NK-92 (cell line): Measurements from ENCODE around the gene HDAC8.

Experiments used
- DNase-seq: peaks from one replicate; lab custom pipeline; 2025; ENCODE audit not compliant: unreplicated experiment; lab: John Stamatoyannopoulos, UW

The HDAC8 gene

DNA sequence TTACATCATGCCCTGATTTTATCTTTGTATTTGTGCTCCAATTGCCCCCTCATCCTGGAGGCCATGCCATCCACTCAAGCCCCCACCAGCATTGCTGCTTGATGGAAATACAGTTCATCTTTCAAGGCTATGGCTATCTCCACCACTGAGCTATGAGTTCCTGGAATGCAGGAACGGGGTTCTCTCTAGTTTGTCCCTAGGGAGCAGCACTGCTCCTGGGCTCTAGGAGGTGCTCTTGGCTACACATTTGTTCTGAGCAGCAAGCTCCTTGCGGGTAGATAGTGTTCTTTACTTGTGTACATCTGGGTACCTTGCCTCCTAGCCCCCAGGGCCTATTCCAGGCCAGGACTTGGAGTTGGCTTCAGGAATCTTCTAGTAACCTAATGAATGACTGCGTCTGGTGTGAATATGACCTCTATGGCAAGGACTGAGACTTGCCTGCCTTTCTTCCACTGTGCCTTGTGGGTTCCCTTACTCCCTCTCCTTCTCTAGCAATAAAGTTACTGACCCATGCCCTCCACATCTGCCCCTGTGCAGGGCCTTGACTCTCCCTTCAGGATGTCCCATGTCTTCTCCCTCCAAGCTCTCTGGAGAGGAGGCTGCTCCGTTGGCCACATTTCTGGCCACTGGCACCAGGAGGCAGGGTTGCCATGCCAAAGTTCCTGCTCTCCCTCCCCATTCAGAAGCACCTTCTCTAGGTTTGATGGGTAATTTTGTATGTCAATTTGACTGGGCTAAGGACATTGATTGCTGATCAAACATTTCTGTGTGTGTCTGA is 274.5 kb downstream of the HDAC8 start:
- DNase-seq, result no peak

DNA sequence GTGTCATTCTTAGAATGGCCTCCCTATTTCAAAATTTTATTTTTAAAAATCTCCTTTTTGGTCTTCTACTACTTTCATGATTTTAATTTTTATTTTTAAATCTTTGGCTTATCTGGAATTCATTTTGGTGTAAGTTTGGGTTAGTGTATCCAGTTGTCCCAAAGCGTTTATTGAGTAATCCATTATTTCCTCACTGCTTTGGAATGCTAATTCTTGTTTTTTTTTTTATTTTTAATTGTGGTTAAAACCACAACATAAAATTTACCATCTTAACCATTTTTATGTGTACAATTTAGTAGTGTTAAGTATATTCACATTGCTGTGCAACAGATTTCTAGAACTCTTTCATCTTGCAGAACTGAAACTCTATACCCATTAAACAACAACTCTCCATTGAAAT is 275.7 kb downstream of the HDAC8 start:
- no peak for DNase-seq

DNA sequence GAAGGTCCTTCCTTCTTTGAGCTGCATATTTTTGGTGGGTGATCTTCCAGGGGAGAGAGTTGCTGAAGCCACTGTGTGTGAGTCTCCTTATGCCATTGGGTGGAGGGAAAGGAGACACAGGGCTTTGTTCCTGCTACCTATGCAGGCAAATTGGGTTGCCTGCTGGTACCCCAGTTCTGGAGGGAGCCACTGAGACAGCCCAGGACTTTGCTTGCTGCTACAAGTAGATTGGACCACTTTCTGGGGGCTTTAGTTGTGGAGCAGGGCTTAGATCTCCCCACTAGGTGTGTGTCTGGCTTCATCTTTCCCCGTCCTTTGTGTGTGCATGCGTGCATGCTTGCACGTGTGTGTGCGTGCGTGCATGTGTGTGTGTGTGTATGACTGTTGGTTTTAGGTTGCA is 276.9 kb downstream of the HDAC8 start:
- DNase-seq, result no peak

DNA sequence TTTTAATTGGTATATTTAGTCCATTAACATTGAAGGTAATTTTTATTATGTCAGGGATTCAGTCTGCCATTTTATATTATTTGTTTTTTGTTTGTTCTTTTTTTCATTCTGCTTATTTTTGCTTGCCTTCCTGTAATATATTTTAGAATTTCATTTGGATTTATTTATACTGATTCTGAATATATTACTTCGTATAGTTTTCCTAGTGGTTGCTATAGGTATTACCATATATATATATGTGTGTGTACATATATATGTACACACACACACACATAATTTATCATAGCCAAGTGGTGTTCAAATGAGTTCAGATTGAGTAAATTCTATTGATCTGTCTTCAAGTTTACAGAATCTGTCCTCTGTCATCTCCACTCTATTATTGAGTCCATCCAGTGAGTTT is 278.1 kb downstream of the HDAC8 start:
- no peak for DNase-seq

DNA sequence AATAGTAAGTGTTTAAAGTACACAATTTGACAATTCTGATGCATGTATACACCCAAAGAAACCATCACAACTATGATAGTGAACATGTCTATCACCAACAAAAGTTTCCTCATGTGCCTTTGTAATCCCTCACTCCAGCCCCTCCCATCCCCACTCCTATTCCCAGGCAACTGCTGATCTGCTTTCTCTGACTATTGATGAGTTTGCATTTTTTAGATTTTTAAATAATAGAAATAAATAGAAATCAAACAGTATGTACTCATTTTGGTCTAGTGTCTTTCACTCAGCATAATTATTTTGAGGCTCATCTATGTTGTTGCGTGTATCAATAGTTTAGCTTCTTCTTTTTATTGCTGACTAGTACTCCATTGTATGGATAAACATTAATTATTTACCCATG is 290.3 kb downstream of the HDAC8 start:
- no peak for DNase-seq

DNA sequence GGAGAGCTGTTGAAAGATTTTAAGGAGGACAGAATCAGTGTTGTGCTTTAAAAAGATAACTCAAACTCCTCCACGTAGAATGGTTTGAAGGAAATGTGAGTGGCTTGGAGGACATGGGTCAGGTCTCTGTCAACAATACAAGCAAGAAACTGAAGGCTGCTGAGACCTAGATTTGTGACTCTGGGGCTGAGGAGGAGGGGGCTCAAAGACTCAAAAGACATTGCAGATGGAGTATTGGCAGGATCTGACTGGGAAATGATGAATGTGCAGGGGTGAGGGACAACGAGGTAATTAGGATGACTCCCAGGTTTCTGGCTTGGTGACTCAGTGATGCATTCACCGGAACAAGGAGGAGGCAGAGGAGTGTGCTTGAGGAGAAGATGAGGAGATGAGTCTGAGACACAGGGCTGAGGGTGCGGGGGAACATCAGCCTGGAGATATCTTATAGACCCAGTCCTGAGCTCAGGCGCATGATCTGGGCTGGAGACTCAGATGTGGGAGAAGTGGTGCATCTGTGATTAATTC is 292.3 kb downstream of the HDAC8 start:
- no peak for DNase-seq
